ENCODE data around the gene DISC1. TPM values are rescaled to one million over a fixed set of nuclear protein-coding genes. Genes with fewer than 3 reads are reported as not detected.

DISC1 gene
- total RNA-seq, 1 experiment from 2014 or later, result 1.8 TPM

DNA sequence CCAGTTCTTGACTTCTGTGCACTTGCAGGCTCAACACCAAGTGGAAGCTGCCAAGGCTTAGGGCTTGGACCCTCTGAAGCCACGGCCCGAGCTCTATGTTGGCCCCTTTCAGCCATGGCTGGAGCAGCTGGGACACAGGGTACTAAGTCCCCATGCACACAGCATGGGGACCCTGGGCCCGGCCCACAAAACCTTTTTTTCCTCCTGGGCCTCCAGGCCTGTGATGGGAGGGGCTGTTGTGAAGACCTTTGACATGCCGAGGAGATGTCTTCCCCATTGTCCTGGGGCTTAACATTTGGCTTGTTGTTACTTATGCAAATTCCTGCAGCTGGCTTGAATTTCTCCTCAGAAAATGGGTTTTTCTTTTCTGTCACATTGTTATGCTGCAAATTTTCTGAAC is 59.8 kb downstream of the DISC1 start:
- Histone ChIP-seq H3K4me1 (ENCODE audit: control insufficient read depth in 1 of 2, insufficient read depth in 2 of 2, low read length in 2 of 2) (no peaks in the 10 kb centered on the region), H3K4me3 (replicated peaks in 1 of 2; ENCODE audit: low read depth in 1 of 2, low read length in 2 of 2) (no peak overlapping the region), H3K36me3 (ENCODE audit: control insufficient read depth in 1 of 2, insufficient read depth in 2 of 2, low read length in 2 of 2) (no peaks in the 10 kb centered on the region), H3K9me2 (ENCODE audit: insufficient read depth) (no peaks in the 10 kb centered on the region), H2AFZ (ENCODE audit: low read depth, low read length, poor library complexity, severe bottlenecking) (no peak overlapping the region), H3K9ac (ENCODE audit: low read length) (no peak overlapping the region), H3K4me2 (ENCODE audit: low read length) (no peak overlapping the region), H3K79me2 (ENCODE audit: insufficient read depth, low read length) (no peaks in the 10 kb centered on the region), H3K27ac (ENCODE audit: low read depth, low read length) (no peak overlapping the region), H3K27me3 (ENCODE audit: insufficient read depth, low read length) (no peaks in the 10 kb centered on the region), H3K9me3 (ENCODE audit: control insufficient read depth in 1 of 2, insufficient read depth in 1 of 2, low read depth in 1 of 2, low read length in 2 of 2) (no peaks in the 10 kb centered on the region; a peak in 1 of 4 replicates), H4K20me1 (ENCODE audit: insufficient read depth) (no peaks in the 10 kb centered on the region)
- ChIA-PET RAD21 (ENCODE audit: low non-redundant PET in 1 of 2, low total read pairs in 2 of 2, uncharacterized antibody in 2 of 2, unreplicated experiment in 2 of 2) (no interaction called here), POLR2A (no interaction called here), CTCF (no interaction called here)
- ATAC-seq, result no peak
- intact Hi-C loops (cut with micrococcal nuclease), result no loop called here
- TF ChIP-seq ZFX (IDR thresholded peaks at IDR 0.05) (no peak), ELF1 (IDR thresholded peaks at IDR 0.05; ENCODE audit: borderline replicate concordance, low read depth) (no peak), SIN3A (IDR thresholded peaks at IDR 0.05; ENCODE audit: low read depth) (no peak)
- no TSS peak for BruUV-seq (replicated peaks)
- DNase-seq (ENCODE audit: low read depth, low spot score), result no peak

DNA sequence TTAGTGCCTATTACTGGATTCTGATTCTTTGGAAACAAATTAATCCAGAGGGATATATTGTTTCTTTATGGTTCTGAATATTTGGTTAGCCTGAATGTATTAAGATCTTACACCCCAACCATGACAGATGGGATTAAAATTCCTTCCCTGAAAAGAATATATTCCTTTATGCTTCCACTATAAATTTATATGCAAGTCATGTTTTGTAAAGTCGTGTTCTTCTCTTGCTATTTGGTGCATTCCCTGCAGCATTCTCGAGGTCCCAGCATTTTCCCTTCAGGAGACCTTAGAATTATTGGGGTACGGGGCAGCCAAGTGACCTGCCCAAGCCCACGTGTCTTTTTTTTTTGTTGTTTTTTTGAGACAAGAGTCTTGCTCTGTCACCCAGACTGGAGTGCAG is 62.4 kb downstream of the DISC1 start:
- H3K27me3 ChIP-seq (ENCODE audit: insufficient read depth, low read length), result no peaks in the 10 kb centered on the region
- no peaks in the 10 kb centered on the region; a peak in 1 of 4 replicates for H3K9me3 ChIP-seq (ENCODE audit: control insufficient read depth in 1 of 2, insufficient read depth in 1 of 2, low read depth in 1 of 2, low read length in 2 of 2)
- TF ChIP-seq REST (IDR thresholded peaks at IDR 0.05; ENCODE audit: low read depth) (no peak), CEBPB (IDR thresholded peaks at IDR 0.05; ENCODE audit: low read depth) (no peak), SP1 (IDR thresholded peaks at IDR 0.05; ENCODE audit: low read depth) (no peak), RAD21 (IDR thresholded peaks at IDR 0.05; ENCODE audit: low read depth) (no peak), ZNF274 (IDR thresholded peaks at IDR 0.05; ENCODE audit: low read depth, low read length) (no peak), JUND (IDR thresholded peaks at IDR 0.05) (no peak), CTCF (IDR thresholded peaks at IDR 0.05 in 2 of 3, conservative IDR thresholded peaks at IDR 0.05 in 1 of 3; ENCODE audit: borderline replicate concordance in 1 of 3, insufficient read depth in 1 of 3, low read depth in 2 of 3, low read length in 2 of 3) (no peak), EZH2 (IDR thresholded peaks at IDR 0.05) (no peak)
- TF ChIP-seq, protein P1, sequence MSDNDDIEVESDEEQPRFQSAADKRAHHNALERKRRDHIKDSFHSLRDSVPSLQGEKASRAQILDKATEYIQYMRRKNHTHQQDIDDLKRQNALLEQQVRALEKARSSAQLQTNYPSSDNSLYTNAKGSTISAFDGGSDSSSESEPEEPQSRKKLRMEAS (IDR thresholded peaks at IDR 0.05), result no peak
- H3K36me3 ChIP-seq (ENCODE audit: control insufficient read depth in 1 of 2, insufficient read depth in 2 of 2, low read length in 2 of 2), result no peaks in the 10 kb centered on the region
- H3K4me2 ChIP-seq (ENCODE audit: low read length), result no peak overlapping the region
- intact Hi-C loops (cut with micrococcal nuclease), result no loop called here
- DNase-seq (ENCODE audit: low read depth, low spot score), result no peak
- no peaks in the 10 kb centered on the region for H4K20me1 ChIP-seq (ENCODE audit: insufficient read depth)
- no TSS peak for BruUV-seq (replicated peaks)
- H2AFZ ChIP-seq (ENCODE audit: low read depth, low read length, poor library complexity, severe bottlenecking), result no peak overlapping the region
- H3K9ac ChIP-seq (ENCODE audit: low read length), result no peak overlapping the region
- H3K79me2 ChIP-seq (ENCODE audit: insufficient read depth, low read length), result no peaks in the 10 kb centered on the region
- no peaks in the 10 kb centered on the region for H3K4me1 ChIP-seq (ENCODE audit: control insufficient read depth in 1 of 2, insufficient read depth in 2 of 2, low read length in 2 of 2)
- H3K27ac ChIP-seq (ENCODE audit: low read depth, low read length), result no peak overlapping the region
- H3K4me3 ChIP-seq (replicated peaks in 1 of 2; ENCODE audit: low read depth in 1 of 2, low read length in 2 of 2), result no peak overlapping the region
- no peaks in the 10 kb centered on the region for H3K9me2 ChIP-seq (ENCODE audit: insufficient read depth)
- ATAC-seq, result no peak
- CTCF ChIA-PET, result no interaction called here
- RAD21 ChIA-PET (ENCODE audit: low non-redundant PET in 1 of 2, low total read pairs in 2 of 2, uncharacterized antibody in 2 of 2, unreplicated experiment in 2 of 2), result no interaction called here
- POLR2A ChIA-PET, result no interaction called here
